ENCODE data around the gene MRGPRX4.

DNA sequence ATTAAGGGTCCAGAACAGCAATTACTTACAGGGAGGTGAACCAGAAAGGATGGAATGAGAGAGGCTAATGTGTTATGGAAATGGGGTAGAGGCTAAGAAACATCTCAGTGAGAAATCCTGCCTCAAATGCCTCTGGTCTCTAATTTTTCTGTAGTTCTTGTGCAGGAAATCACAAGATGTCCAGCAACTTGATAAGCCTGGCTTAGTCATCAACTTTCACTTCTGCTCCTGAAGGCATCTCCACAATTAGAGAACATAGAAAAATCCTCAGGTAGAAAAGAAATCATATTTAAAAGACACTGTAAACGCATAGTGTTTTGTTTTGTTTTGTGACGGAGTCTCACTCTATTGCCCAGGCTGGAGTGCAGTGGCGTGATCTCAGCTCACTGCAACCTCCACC is 18.7 kb downstream of the MRGPRX4 start:
- TF ChIP-seq, protein P1, sequence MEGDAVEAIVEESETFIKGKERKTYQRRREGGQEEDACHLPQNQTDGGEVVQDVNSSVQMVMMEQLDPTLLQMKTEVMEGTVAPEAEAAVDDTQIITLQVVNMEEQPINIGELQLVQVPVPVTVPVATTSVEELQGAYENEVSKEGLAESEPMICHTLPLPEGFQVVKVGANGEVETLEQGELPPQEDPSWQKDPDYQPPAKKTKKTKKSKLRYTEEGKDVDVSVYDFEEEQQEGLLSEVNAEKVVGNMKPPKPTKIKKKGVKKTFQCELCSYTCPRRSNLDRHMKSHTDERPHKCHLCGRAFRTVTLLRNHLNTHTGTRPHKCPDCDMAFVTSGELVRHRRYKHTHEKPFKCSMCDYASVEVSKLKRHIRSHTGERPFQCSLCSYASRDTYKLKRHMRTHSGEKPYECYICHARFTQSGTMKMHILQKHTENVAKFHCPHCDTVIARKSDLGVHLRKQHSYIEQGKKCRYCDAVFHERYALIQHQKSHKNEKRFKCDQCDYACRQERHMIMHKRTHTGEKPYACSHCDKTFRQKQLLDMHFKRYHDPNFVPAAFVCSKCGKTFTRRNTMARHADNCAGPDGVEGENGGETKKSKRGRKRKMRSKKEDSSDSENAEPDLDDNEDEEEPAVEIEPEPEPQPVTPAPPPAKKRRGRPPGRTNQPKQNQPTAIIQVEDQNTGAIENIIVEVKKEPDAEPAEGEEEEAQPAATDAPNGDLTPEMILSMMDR (IDR thresholded peaks at IDR 0.05) = no peak
- no peak for TF ChIP-seq POLR2A (IDR thresholded peaks at IDR 0.05)

All from adrenal gland (tissue), 5 donors.